K562 (cell line): ENCODE data around the gene OPN5. TPM values are rescaled to one million over a fixed set of nuclear protein-coding genes. Genes with fewer than 3 reads are reported as not detected.

Source experiments
- ATAC-seq: fragments of 200-7000 bp; cut with Tn5 transposase; 3 replicates; pipeline ENCODE4 v1.9.1; 2020; ENCODE audit warnings: moderate library complexity
- BruUV-seq: library from RNA; stranded (reverse); fragments of 400-500 nt; replicated peaks from 2 replicates; lab custom pipeline; 2021; lab: Mats Ljungman, UMichigan
- CTCF ChIA-PET: fragments of 300-600 bp; formaldehyde crosslinking; extraction: SDS; loops from one replicate; lab custom pipeline; 2021; ENCODE audit warnings: low intra/inter-chr PET ratio; lab: Yijun Ruan, JAX
- POLR2A ChIA-PET: fragments of 300-600, 350-650 bp; sonication (Branson Sonifier 250); formaldehyde crosslinking; extraction: SDS; loops from one replicate; lab custom pipeline; 2021; ENCODE audit warnings: antibody characterized with exemption, inconsistent platforms; lab: Yijun Ruan, JAX
- DNase-seq, 4 experiments: peaks; one replicate each; pipeline versions ENCODE4 v3.0.0 to v3.0.0-alpha.2; 2011 to 2018; ENCODE audit warnings: low spot score in 3 of 4, mixed read lengths in 3 of 4; ENCODE audit errors: extremely low read depth in 1 of 4
- FAIRE-seq: peaks from 2 replicates; lab custom pipeline; 2011; peaks lifted over from hg19 to GRCh38; lab: Jason Lieb, UNC
- H2AFZ ChIP-seq: 2 replicates; pipeline ENCODE4 v1.6.0; 2011; ENCODE audit warnings: low read depth, low read length, control low read depth, inconsistent platforms
- H3K27ac ChIP-seq: fragments of 200-600 bp; 3 replicates; pipeline ENCODE4 v1.8.0; 2011; ENCODE audit warnings: low read depth, mild to moderate bottlenecking, control low read depth, inconsistent platforms, low read length, moderate library complexity, mixed read lengths; ENCODE audit errors: extremely low read depth
- H3K27me3 ChIP-seq, 2 experiments: fragments of 300-600 bp in 1 of 2; 2 replicates in 1 of 2; 3 replicates in 1 of 2; pipeline versions ENCODE4 v1.6.0 to v1.8.0; 2011; ENCODE audit warnings: inconsistent platforms in 2 of 2, low read length in 2 of 2, mild to moderate bottlenecking in 1 of 2, mixed read lengths in 1 of 2, moderate library complexity in 1 of 2; ENCODE audit not compliant: control insufficient read depth in 2 of 2, insufficient read depth in 2 of 2
- H3K36me3 ChIP-seq: fragments of 300-600 bp; 3 replicates; pipeline ENCODE4 v1.8.0; 2011; ENCODE audit warnings: mild to moderate bottlenecking, low read length, inconsistent platforms; ENCODE audit not compliant: control insufficient read depth, insufficient read depth
- H3K4me1 ChIP-seq, 2 experiments: fragments of 200-600 bp in 1 of 2; replicated peaks in 1 of 2; 2 replicates in 1 of 2; 3 replicates in 1 of 2; pipeline versions ENCODE4 v1.5.1 to v1.8.0; 2011; ENCODE audit warnings: inconsistent platforms in 2 of 2, low read length in 2 of 2, mild to moderate bottlenecking in 1 of 2, mixed read lengths in 1 of 2, moderate library complexity in 1 of 2; ENCODE audit not compliant: control insufficient read depth in 2 of 2, insufficient read depth in 2 of 2
- H3K4me2 ChIP-seq: 2 replicates; pipeline ENCODE4 v1.6.1; 2011; ENCODE audit warnings: low read length, control low read depth, inconsistent platforms, mixed read lengths; ENCODE audit not compliant: insufficient read depth
- H3K4me3 ChIP-seq: fragments of 200-600 bp; sonication (generic), shearing (Covaris generic); 2 replicates; pipeline ENCODE4 v1.5.1; 2016; ENCODE audit warnings: control low read depth, inconsistent platforms
- H3K79me2 ChIP-seq: fragments of 200-600 bp; 3 replicates; pipeline ENCODE4 v1.8.0; 2011; ENCODE audit warnings: low read length, inconsistent platforms; ENCODE audit not compliant: control insufficient read depth, insufficient read depth
- H3K9ac ChIP-seq, 2 experiments: 2 replicates each; pipeline versions ENCODE4 v1.6.0 to v1.6.1; 2011; ENCODE audit warnings: low read depth in 2 of 2, low read length in 2 of 2, control low read depth in 1 of 2, inconsistent platforms in 1 of 2, mild to moderate bottlenecking in 1 of 2, mixed read lengths in 1 of 2; ENCODE audit not compliant: insufficient read depth in 1 of 2
- H3K9me1 ChIP-seq: one replicate; pipeline ENCODE4 v1.6.0; 2011; ENCODE audit warnings: inconsistent platforms, mild to moderate bottlenecking, low read length, moderate library complexity; ENCODE audit not compliant: control insufficient read depth, insufficient read depth
- H3K9me3 ChIP-seq: replicated peaks from 2 replicates; pipeline ENCODE4 v1.5.1; 2011; ENCODE audit warnings: low read depth, low read length, inconsistent platforms; ENCODE audit not compliant: control insufficient read depth, insufficient read depth
- H4K20me1 ChIP-seq: replicated peaks from 2 replicates; pipeline ENCODE4 v1.6.1; 2011; ENCODE audit warnings: low read length, inconsistent platforms, mixed read lengths; ENCODE audit not compliant: control insufficient read depth, insufficient read depth
- CBFB ChIP-seq: sonication (generic); formaldehyde crosslinking; IDR thresholded peaks from 2 replicates; pipeline ENCODE4 v1.4.0; 2020; ENCODE audit warnings: mild to moderate bottlenecking, missing genetic modification reagents
- RBM25 ChIP-seq: fragments of 200-400 bp; formaldehyde crosslinking; IDR thresholded peaks from 2 replicates; pipeline ENCODE4 v1.6.1; 2018; ENCODE audit warnings: low read length, low read depth, moderate library complexity; ENCODE audit not compliant: severe bottlenecking
- ZFX ChIP-seq: sonication (generic); formaldehyde crosslinking; IDR thresholded peaks from 2 replicates; pipeline ENCODE4 v1.8.0; 2022; ENCODE audit warnings: mild to moderate bottlenecking, missing genetic modification reagents, moderate library complexity
- ZNF23 ChIP-seq: fragments of 250-450 bp; sonication (Bioruptor Pico); IDR thresholded peaks from 2 replicates; pipeline ENCODE4 v1.4.0; 2020; ENCODE audit warnings: mild to moderate bottlenecking
- WGBS: fragments of 100-300 bp; shearing (Covaris generic); methylation state at CpG from one replicate; pipeline ENCODE4 v1.1.6; 2016; ENCODE audit warnings: low coverage, mixed read lengths; ENCODE audit not compliant: insufficient coverage; ENCODE audit errors: missing lambda C conversion rate; 5-methylcytosine and 5-hydroxymethylcytosine counted together
- in situ Hi-C: fragments of 300-500 bp; cut with MboI; formaldehyde crosslinking; loops from 4 replicates; pipeline ENCODE4 v1.15.0; 2018; ENCODE audit warnings: inconsistent platforms, mixed read lengths
- intact Hi-C: fragments of 100-400 bp; cut with micrococcal nuclease; formaldehyde crosslinking; loops from 2 replicates; pipeline ENCODE4 v1.14.2; 2022
- polyA plus RNA-seq, 8 experiments: library from polyadenylated mRNA; depleted of rRNA in 4 of 8; stranded (reverse) in 5 of 8; unstranded in 3 of 8; fragments of >200 nt; fragmentation: Nextera tagmentation in 2 of 8; fragmentation: Illumina TruSeq in 1 of 8; extraction: Ambion mirVana in 2 of 8; extraction: Trizol in 1 of 8; gene quantifications; 2 replicates each; pipeline versions ENCODE4 v1.2.1 to v1.2.3, GENCODE V29; 2011 to 2014; ENCODE audit warnings: inconsistent platforms in 1 of 8, missing spikeins in 1 of 8
- total RNA-seq, 7 experiments: library from RNA; depleted of rRNA in 6 of 7; stranded (reverse); fragments of >200 nt in 6 of 7; fragmentation: Illumina TruSeq in 2 of 7; extraction: Trizol in 2 of 7; gene quantifications; 2 replicates each; pipeline versions ENCODE4 v1.2.1 to v1.2.3, GENCODE V29; 2011 to 2021; ENCODE audit warnings: low replicate concordance in 1 of 7
- TF ChIP-seq, protein P1 (sequence below): sonication (generic); formaldehyde crosslinking; IDR thresholded peaks from 2 replicates; pipeline ENCODE4 v1.9.0; 2022; ENCODE audit warnings: mild to moderate bottlenecking, missing genetic modification reagents
- TF ChIP-seq, protein P2 (sequence below): fragments of 200-800 bp; sonication (Bioruptor generic); IDR thresholded peaks from 2 replicates; pipeline ENCODE4 v1.6.1; 2017; ENCODE audit warnings: missing genetic modification characterization, missing compliant biosample characterization
- TF ChIP-seq, protein P3 (sequence below): sonication (generic); formaldehyde crosslinking; IDR thresholded peaks from 2 replicates; pipeline ENCODE4 v1.8.0; 2022; ENCODE audit warnings: missing genetic modification reagents, mild to moderate bottlenecking, borderline replicate concordance
- TF ChIP-seq, protein P4 (sequence below): sonication (generic); formaldehyde crosslinking; IDR thresholded peaks from 2 replicates; pipeline ENCODE4 v1.5.0; 2020; ENCODE audit warnings: missing genetic modification reagents
- TF ChIP-seq, protein P5 (sequence below): fragments of 450-650 bp; IDR thresholded peaks from 2 replicates; pipeline ENCODE4 v1.6.1; 2017; ENCODE audit warnings: antibody characterized with exemption

OPN5 gene
- total and polyA plus RNA-seq, 9 of the 15 experiments (the other 6 are each of a cell fraction or from before 2014, with no cell fraction given) = not detected

DNA sequence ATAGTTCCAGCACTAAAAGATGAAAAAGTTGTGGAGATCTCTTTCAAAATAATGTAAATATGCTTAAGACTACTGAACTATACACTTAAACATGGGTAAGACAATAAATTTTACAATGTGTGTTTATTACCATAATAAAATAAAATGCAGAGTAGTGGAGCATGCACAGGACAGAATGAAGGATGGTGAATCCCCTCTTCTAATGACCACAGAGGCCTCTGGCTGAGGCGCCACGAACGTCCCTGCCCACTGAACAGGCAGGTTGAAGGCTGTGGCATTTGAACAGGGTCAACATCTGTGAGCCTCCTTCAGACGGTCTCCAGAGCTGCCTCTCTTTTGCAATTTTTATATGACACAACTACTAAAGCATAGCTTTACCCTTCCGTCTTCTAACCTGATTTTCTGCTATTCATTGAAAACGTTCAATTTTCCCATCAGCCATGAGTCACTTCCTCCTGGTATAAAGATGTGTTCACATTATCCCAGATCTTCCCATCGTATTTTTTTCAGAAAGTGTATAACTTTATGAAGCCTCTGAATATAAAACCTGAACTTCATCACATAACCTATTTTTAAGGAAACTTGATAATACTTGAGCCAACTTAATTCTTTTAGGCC is 45.6 kb upstream of the OPN5 start:
- DNase-seq (no peak), ATAC-seq (no peak), FAIRE-seq (no peak)
- Histone ChIP-seq H4K20me1 (no peaks in the 10 kb centered on the region), H3K9ac (no peak overlapping the region), H3K9me3 (no peaks in the 10 kb centered on the region), H3K36me3 (no peaks in the 10 kb centered on the region), H3K4me1 (no peaks in the 10 kb centered on the region), H2AFZ (no peak overlapping the region), H3K9me1 (no peaks in the 10 kb centered on the region), H3K4me2 (no peak overlapping the region), H3K27me3 (no peaks in the 10 kb centered on the region), H3K79me2 (no peaks in the 10 kb centered on the region), H3K27ac (no peak overlapping the region), H3K4me3 (no peak overlapping the region)
- POLR2A ChIA-PET = interaction anchor here (0.6 kb wide), 1 partner anchor 1165 kb away, joined by 3 read pairs; no protein-coding TSS in a partner anchor
- in situ Hi-C loops = no loop called here
- 0% methylated on average over 7 of the region's 7 CpGs for WGBS
- intact Hi-C loops = no loop called here
- CTCF ChIA-PET = interaction anchor here (3.3 kb wide), 1 partner anchor 105 kb away, joined by 19 read pairs; no protein-coding TSS in a partner anchor
- no TSS peak for BruUV-seq
- TF ChIP-seq, protein P1, sequence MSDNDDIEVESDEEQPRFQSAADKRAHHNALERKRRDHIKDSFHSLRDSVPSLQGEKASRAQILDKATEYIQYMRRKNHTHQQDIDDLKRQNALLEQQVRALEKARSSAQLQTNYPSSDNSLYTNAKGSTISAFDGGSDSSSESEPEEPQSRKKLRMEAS (CRISPR knock-in tag) = no peak
- TF ChIP-seq CBFB (CRISPR knock-in tag) = no peak

DNA sequence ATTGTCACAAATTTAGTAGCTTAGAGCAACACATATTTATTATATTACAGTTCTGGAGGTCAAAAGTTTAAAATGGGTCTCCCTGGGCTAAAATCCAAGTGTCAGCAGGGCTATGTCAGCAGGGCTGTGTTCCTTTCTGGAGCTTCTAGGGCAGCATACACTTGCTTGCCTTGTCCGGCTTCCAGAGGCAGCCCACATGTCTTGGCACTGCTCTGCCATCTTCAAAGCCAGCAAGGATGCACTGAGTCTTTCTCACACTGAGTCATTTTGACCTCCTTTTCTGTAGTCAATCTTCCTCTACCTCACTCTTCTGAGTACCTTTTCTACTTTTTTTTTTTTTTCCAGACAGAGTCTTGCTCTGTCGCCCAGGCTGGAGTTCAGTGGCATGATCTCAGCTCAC is 44.4 kb upstream of the OPN5 start:
- intact Hi-C loops = no loop called here
- H3K9ac ChIP-seq = no peak overlapping the region
- H3K79me2 ChIP-seq = no peaks in the 10 kb centered on the region
- POLR2A ChIA-PET = interaction anchor here (0.7 kb wide), 1 partner anchor 551 kb away, joined by 3 read pairs; no protein-coding TSS in a partner anchor
- FAIRE-seq (no peak), ATAC-seq (no peak), DNase-seq (no peak)
- no peaks in the 10 kb centered on the region for H3K27me3 ChIP-seq
- H3K27ac ChIP-seq = no peak overlapping the region
- no TSS peak for BruUV-seq
- CTCF ChIA-PET = no interaction called here
- no peak overlapping the region for H3K4me2 ChIP-seq
- in situ Hi-C loops = no loop called here
- WGBS = 0% methylated on average over 2 of the region's 2 CpGs
- H3K9me1 ChIP-seq = no peaks in the 10 kb centered on the region
- no peaks in the 10 kb centered on the region for H3K4me1 ChIP-seq
- no peak overlapping the region for H3K4me3 ChIP-seq
- H2AFZ ChIP-seq = no peak overlapping the region
- no peaks in the 10 kb centered on the region for H3K9me3 ChIP-seq
- H3K36me3 ChIP-seq = no peaks in the 10 kb centered on the region
- H4K20me1 ChIP-seq = no peaks in the 10 kb centered on the region
- TF ChIP-seq, protein P2, sequence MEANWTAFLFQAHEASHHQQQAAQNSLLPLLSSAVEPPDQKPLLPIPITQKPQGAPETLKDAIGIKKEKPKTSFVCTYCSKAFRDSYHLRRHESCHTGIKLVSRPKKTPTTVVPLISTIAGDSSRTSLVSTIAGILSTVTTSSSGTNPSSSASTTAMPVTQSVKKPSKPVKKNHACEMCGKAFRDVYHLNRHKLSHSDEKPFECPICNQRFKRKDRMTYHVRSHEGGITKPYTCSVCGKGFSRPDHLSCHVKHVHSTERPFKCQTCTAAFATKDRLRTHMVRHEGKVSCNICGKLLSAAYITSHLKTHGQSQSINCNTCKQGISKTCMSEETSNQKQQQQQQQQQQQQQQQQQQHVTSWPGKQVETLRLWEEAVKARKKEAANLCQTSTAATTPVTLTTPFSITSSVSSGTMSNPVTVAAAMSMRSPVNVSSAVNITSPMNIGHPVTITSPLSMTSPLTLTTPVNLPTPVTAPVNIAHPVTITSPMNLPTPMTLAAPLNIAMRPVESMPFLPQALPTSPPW (CRISPR knock-in tag) = no peak
- TF ChIP-seq, protein P3, sequence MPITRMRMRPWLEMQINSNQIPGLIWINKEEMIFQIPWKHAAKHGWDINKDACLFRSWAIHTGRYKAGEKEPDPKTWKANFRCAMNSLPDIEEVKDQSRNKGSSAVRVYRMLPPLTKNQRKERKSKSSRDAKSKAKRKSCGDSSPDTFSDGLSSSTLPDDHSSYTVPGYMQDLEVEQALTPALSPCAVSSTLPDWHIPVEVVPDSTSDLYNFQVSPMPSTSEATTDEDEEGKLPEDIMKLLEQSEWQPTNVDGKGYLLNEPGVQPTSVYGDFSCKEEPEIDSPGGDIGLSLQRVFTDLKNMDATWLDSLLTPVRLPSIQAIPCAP = no peak
- TF ChIP-seq ZNF23 (CRISPR knock-in tag) (no peak), RBM25 (no peak), ZFX (CRISPR knock-in tag) (no peak)
- TF ChIP-seq, protein P4, sequence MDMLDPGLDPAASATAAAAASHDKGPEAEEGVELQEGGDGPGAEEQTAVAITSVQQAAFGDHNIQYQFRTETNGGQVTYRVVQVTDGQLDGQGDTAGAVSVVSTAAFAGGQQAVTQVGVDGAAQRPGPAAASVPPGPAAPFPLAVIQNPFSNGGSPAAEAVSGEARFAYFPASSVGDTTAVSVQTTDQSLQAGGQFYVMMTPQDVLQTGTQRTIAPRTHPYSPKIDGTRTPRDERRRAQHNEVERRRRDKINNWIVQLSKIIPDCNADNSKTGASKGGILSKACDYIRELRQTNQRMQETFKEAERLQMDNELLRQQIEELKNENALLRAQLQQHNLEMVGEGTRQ (CRISPR knock-in tag) = no peak
- TF ChIP-seq, protein P5, sequence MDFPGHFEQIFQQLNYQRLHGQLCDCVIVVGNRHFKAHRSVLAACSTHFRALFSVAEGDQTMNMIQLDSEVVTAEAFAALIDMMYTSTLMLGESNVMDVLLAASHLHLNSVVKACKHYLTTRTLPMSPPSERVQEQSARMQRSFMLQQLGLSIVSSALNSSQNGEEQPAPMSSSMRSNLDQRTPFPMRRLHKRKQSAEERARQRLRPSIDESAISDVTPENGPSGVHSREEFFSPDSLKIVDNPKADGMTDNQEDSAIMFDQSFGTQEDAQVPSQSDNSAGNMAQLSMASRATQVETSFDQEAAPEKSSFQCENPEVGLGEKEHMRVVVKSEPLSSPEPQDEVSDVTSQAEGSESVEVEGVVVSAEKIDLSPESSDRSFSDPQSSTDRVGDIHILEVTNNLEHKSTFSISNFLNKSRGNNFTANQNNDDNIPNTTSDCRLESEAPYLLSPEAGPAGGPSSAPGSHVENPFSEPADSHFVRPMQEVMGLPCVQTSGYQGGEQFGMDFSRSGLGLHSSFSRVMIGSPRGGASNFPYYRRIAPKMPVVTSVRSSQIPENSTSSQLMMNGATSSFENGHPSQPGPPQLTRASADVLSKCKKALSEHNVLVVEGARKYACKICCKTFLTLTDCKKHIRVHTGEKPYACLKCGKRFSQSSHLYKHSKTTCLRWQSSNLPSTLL = no peak
